HG02884 (cell line): Measurements from ENCODE around the gene CLN6.
"Not testable (repeated sequence)": the region's sequence is repeated elsewhere in the genome, so short reads cannot be mapped to it uniquely, and the experiment has no call there.

Experiments used
- ATAC-seq: cut with Tn5 transposase; IDR thresholded peaks from one replicate; pipeline ENCODE4 v1.9.1; 2021; ENCODE audit warnings: mild to moderate bottlenecking, moderate library complexity; ENCODE audit not compliant: unreplicated experiment

Gene CLN6

GRCh38 chr15:68224108-68224507 lies 5.4 kb downstream of the CLN6 start:
- no peak for ATAC-seq

- ATAC-seq: no peak
Observed at GRCh38 chr15:68223171-68223570, 6.4 kb downstream of the CLN6 start.

- not testable (repeated sequence) for ATAC-seq
Observed at GRCh38 chr15:68222432-68222743, 7.1 kb downstream of the CLN6 start.

GRCh38 chr15:68221530-68222431 lies 7.7 kb downstream of the CLN6 start:
- ATAC-seq: not testable (repeated sequence)

- no peak for ATAC-seq
Observed at GRCh38 chr15:68220967-68221366, 8.6 kb downstream of the CLN6 start.

- no peak for ATAC-seq
Observed at GRCh38 chr15:68220489-68220888, 9.0 kb downstream of the CLN6 start.

- ATAC-seq: no peak
Observed at GRCh38 chr15:68218847-68219798, 10.4 kb downstream of the CLN6 start.

GRCh38 chr15:68218331-68218730 lies 11.2 kb downstream of the CLN6 start:
- ATAC-seq: no peak

- no peak for ATAC-seq
Observed at GRCh38 chr15:68217341-68217740, 12.2 kb downstream of the CLN6 start.

- no peak for ATAC-seq
Observed at GRCh38 chr15:68214838-68215254, 14.7 kb downstream of the CLN6 start.

- no peak for ATAC-seq
Observed at GRCh38 chr15:68213991-68214837, 15.3 kb downstream of the CLN6 start.

- ATAC-seq: not testable (repeated sequence)
Observed at GRCh38 chr15:68213491-68213845, 16.1 kb downstream of the CLN6 start.

GRCh38 chr15:68211656-68212320 lies 17.7 kb downstream of the CLN6 start:
- no peak for ATAC-seq

- ATAC-seq: no peak
Observed at GRCh38 chr15:68210821-68211655, 18.5 kb downstream of the CLN6 start.

GRCh38 chr15:68210409-68210756 lies 19.1 kb downstream of the CLN6 start:
- no peak for ATAC-seq

GRCh38 chr15:68209735-68210408 lies 19.7 kb downstream of the CLN6 start:
- ATAC-seq: no peak

GRCh38 chr15:68209272-68209671 lies 20.3 kb downstream of the CLN6 start:
- no peak for ATAC-seq

- no peak for ATAC-seq
Observed at GRCh38 chr15:68208636-68209240, 20.8 kb downstream of the CLN6 start.

- no peak for ATAC-seq
Observed at GRCh38 chr15:68208136-68208535, 21.4 kb downstream of the CLN6 start.
